WTC11 (cell line): ENCODE measurements around the gene MGST3. TPM values are rescaled to one million over a fixed set of nuclear protein-coding genes. Genes with fewer than 3 reads are reported as not detected.
A peak's percentile ranks its signal among the peaks of the same experiment; 100 is the strongest.

Experiments used
- ATAC-seq: fragments of 200-7000 bp; cut with Tn5 transposase; 2 replicates; pipeline ENCODE4 v1.10.0; 2021; ENCODE audit warnings: mild to moderate bottlenecking, moderate library complexity
- CTCF ChIA-PET: fragments of 300-600 bp; sonication (Branson Sonifier 250); formaldehyde crosslinking; loops from one replicate; lab custom pipeline; 2021; ENCODE audit warnings: antibody characterized with exemption; lab: Charles Lee
- POLR2A ChIA-PET: fragments of 350-600 bp; sonication (Branson Sonifier 250); formaldehyde crosslinking; loops from one replicate; lab custom pipeline; 2021; ENCODE audit warnings: antibody characterized with exemption; lab: Charles Lee
- DNase-seq: peaks from one replicate; pipeline ENCODE4 v3.0.0; 2021; ENCODE audit warnings: low spot score
- H3K27ac Mint-ChIP-seq: 2 replicates; pipeline ENCODE4 v1.8.0; 2021; ENCODE audit warnings: mixed read lengths
- H3K27me3 Mint-ChIP-seq: 2 replicates; pipeline ENCODE4 v1.8.0; 2021; ENCODE audit warnings: low read depth, mild to moderate bottlenecking, moderate library complexity, mixed read lengths
- H3K36me3 Mint-ChIP-seq: 2 replicates; pipeline ENCODE4 v1.8.0; 2021; ENCODE audit warnings: mixed read lengths
- H3K4me1 Mint-ChIP-seq: 2 replicates; pipeline ENCODE4 v1.8.0; 2022; ENCODE audit warnings: mixed read lengths
- H3K4me3 Mint-ChIP-seq: 2 replicates; pipeline ENCODE4 v1.8.0; 2021; ENCODE audit warnings: mild to moderate bottlenecking, moderate library complexity, mixed read lengths
- H3K9me3 Mint-ChIP-seq: 2 replicates; pipeline ENCODE4 v1.8.0; 2021; ENCODE audit warnings: mixed read lengths
- ELF4 ChIP-seq: sonication (generic); formaldehyde crosslinking; IDR thresholded peaks from 2 replicates; pipeline ENCODE4 v1.8.1; 2022; ENCODE audit warnings: low read depth, mild to moderate bottlenecking, moderate library complexity, missing genetic modification reagents
- EMX1 ChIP-seq: fragments of 250-450 bp; sonication (Bioruptor Pico); IDR thresholded peaks from 2 replicates; pipeline ENCODE4 v1.8.0; 2021; ENCODE audit warnings: mild to moderate bottlenecking
- ESRRA ChIP-seq: sonication (generic); formaldehyde crosslinking; IDR thresholded peaks from 2 replicates; pipeline ENCODE4 v1.8.1; 2022; ENCODE audit warnings: mild to moderate bottlenecking, missing genetic modification reagents, borderline replicate concordance
- ETV6 ChIP-seq: sonication (generic); formaldehyde crosslinking; IDR thresholded peaks from 2 replicates; pipeline ENCODE4 v1.8.1; 2022; ENCODE audit warnings: mild to moderate bottlenecking, missing genetic modification reagents
- FOXJ3 ChIP-seq: sonication (generic); formaldehyde crosslinking; IDR thresholded peaks from 2 replicates; pipeline ENCODE4 v1.9.0; 2021; ENCODE audit warnings: missing genetic modification reagents, mild to moderate bottlenecking, borderline replicate concordance
- FOXP1 ChIP-seq: sonication (generic); formaldehyde crosslinking; IDR thresholded peaks from 2 replicates; pipeline ENCODE4 v1.8.0; 2022; ENCODE audit warnings: missing genetic modification reagents, mild to moderate bottlenecking, moderate library complexity, borderline replicate concordance
- GRHL2 ChIP-seq: fragments of 250-450 bp; sonication (Bioruptor Pico); IDR thresholded peaks from 2 replicates; pipeline ENCODE4 v1.8.0; 2022; ENCODE audit warnings: mild to moderate bottlenecking, moderate library complexity; ENCODE audit not compliant: insufficient replicate concordance, severe bottlenecking
- MYBL2 ChIP-seq: sonication (generic); formaldehyde crosslinking; IDR thresholded peaks from 2 replicates; pipeline ENCODE4 v1.8.1; 2023; ENCODE audit warnings: mild to moderate bottlenecking, moderate library complexity, missing genetic modification reagents
- NFATC4 ChIP-seq: fragments of 250-450 bp; sonication (Bioruptor Pico); IDR thresholded peaks from 2 replicates; pipeline ENCODE4 v1.9.0; 2021; ENCODE audit warnings: mild to moderate bottlenecking
- PRRX2 ChIP-seq: fragments of 250-450 bp; sonication (Bioruptor Pico); IDR thresholded peaks from 2 replicates; pipeline ENCODE4 v1.8.0; 2021; ENCODE audit warnings: mild to moderate bottlenecking
- SMAD4 ChIP-seq: sonication (generic); formaldehyde crosslinking; IDR thresholded peaks from 2 replicates; pipeline ENCODE4 v1.8.0; 2022; ENCODE audit warnings: mild to moderate bottlenecking, missing genetic modification reagents
- SOX15 ChIP-seq: fragments of 250-450 bp; sonication (Bioruptor Pico); IDR thresholded peaks from 2 replicates; pipeline ENCODE4 v1.9.0; 2021; ENCODE audit warnings: mild to moderate bottlenecking
- ZBTB21 ChIP-seq: sonication (generic); formaldehyde crosslinking; IDR thresholded peaks from 2 replicates; pipeline ENCODE4 v1.8.1; 2023; ENCODE audit warnings: mild to moderate bottlenecking, missing genetic modification reagents, borderline replicate concordance
- ZNF138 ChIP-seq: sonication (generic); formaldehyde crosslinking; conservative IDR thresholded peaks from 2 replicates; pipeline ENCODE4 v1.8.1; 2022; ENCODE audit warnings: mild to moderate bottlenecking, moderate library complexity, missing genetic modification reagents
- ZNF423 ChIP-seq: fragments of 250-450 bp; sonication (Bioruptor Pico); IDR thresholded peaks from 2 replicates; pipeline ENCODE4 v2.1.2; 2022; ENCODE audit warnings: mild to moderate bottlenecking, moderate library complexity
- total RNA-seq: library from RNA; stranded (reverse); gene quantifications from 3 replicates; pipeline ENCODE4 v1.2.3, GENCODE V29; 2021
- TF ChIP-seq, protein P1 (sequence below): sonication (generic); formaldehyde crosslinking; IDR thresholded peaks from 2 replicates; pipeline ENCODE4 v1.8.1; 2023; ENCODE audit warnings: mild to moderate bottlenecking, missing genetic modification reagents
- TF ChIP-seq, protein P2 (sequence below): sonication (generic); formaldehyde crosslinking; IDR thresholded peaks from 2 replicates; pipeline ENCODE4 v1.8.1; 2022; ENCODE audit warnings: low read depth, missing genetic modification reagents, borderline replicate concordance
- TF ChIP-seq, protein P3 (sequence below): fragments of 250-450 bp; sonication (Bioruptor Pico); IDR thresholded peaks from 2 replicates; pipeline ENCODE4 v1.9.0; 2021; ENCODE audit warnings: mild to moderate bottlenecking
- TF ChIP-seq, protein P4 (sequence below): sonication (generic); formaldehyde crosslinking; IDR thresholded peaks from 2 replicates; pipeline ENCODE4 v1.8.1; 2023; ENCODE audit warnings: mild to moderate bottlenecking, missing genetic modification reagents
- TF ChIP-seq, protein P5 (sequence below): sonication (generic); formaldehyde crosslinking; IDR thresholded peaks from 2 replicates; pipeline ENCODE4 v1.8.0; 2022; ENCODE audit warnings: mild to moderate bottlenecking, missing genetic modification reagents
- TF ChIP-seq, protein P6 (sequence below): sonication (generic); formaldehyde crosslinking; conservative IDR thresholded peaks from 2 replicates; pipeline ENCODE4 v1.8.1; 2022; ENCODE audit warnings: mild to moderate bottlenecking, missing genetic modification reagents

The MGST3 gene
- total RNA-seq, 1 experiment from 2014 or later = 137 TPM

DNA sequence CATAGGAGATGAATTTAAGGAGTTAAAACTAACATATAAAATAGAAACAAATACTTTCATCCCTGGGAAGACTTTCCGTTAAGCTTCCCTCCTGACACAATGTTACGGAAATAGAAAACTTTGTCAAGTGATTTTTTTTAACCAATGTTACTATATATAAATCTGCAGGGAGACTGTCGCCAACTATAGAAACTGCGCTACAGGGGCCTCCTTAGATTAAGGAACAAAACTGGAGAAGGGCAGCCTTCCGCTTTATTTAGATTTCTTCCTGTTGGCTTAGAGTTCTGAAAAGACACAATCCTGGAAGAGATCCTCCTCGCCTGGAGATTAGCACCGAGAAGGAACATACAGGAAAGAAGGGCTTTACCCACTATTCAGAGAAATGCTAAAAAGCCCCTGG lies 1.5 kb downstream of the MGST3 start:
- ChIA-PET POLR2A (interaction anchor here (0.6 kb wide), 1 partner anchor 14 kb away, joined by 3 read pairs; no protein-coding TSS in a partner anchor), CTCF (interaction anchor here (1.2 kb wide), 1 partner anchor 30 kb away, joined by 5 read pairs; no protein-coding TSS in a partner anchor)
- Mint-ChIP-seq H3K27ac (no peak overlapping the region), H3K27me3 (no peaks in the 10 kb centered on the region; the same call in 1 of the 2 replicates), H3K4me3 (no peak overlapping the region), H3K4me1 (peaks cover 50% of the 10 kb centered on the region), H3K9me3 (no peaks in the 10 kb centered on the region), H3K36me3 (peaks cover 5% of the 10 kb centered on the region)
- DNase-seq (no peak), ATAC-seq (no peak)
- TF ChIP-seq, protein P1, sequence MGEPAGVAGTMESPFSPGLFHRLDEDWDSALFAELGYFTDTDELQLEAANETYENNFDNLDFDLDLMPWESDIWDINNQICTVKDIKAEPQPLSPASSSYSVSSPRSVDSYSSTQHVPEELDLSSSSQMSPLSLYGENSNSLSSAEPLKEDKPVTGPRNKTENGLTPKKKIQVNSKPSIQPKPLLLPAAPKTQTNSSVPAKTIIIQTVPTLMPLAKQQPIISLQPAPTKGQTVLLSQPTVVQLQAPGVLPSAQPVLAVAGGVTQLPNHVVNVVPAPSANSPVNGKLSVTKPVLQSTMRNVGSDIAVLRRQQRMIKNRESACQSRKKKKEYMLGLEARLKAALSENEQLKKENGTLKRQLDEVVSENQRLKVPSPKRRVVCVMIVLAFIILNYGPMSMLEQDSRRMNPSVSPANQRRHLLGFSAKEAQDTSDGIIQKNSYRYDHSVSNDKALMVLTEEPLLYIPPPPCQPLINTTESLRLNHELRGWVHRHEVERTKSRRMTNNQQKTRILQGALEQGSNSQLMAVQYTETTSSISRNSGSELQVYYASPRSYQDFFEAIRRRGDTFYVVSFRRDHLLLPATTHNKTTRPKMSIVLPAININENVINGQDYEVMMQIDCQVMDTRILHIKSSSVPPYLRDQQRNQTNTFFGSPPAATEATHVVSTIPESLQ (CRISPR knock-in tag) = no peak
- TF ChIP-seq PRRX2 (no peak), NFATC4 (CRISPR knock-in tag) (no peak), EMX1 (CRISPR knock-in tag) (no peak), ZNF138 (CRISPR knock-in tag) (no peak), GRHL2 (CRISPR knock-in tag) (no peak), ZNF423 (CRISPR knock-in tag) (no peak), FOXJ3 (CRISPR knock-in tag) (no peak), MYBL2 (CRISPR knock-in tag) (no peak), ZBTB21 (no peak), ELF4 (no peak), SOX15 (CRISPR knock-in tag) (no peak)
- TF ChIP-seq, protein P2, sequence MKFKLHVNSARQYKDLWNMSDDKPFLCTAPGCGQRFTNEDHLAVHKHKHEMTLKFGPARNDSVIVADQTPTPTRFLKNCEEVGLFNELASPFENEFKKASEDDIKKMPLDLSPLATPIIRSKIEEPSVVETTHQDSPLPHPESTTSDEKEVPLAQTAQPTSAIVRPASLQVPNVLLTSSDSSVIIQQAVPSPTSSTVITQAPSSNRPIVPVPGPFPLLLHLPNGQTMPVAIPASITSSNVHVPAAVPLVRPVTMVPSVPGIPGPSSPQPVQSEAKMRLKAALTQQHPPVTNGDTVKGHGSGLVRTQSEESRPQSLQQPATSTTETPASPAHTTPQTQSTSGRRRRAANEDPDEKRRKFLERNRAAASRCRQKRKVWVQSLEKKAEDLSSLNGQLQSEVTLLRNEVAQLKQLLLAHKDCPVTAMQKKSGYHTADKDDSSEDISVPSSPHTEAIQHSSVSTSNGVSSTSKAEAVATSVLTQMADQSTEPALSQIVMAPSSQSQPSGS (CRISPR knock-in tag) = no peak
- TF ChIP-seq, protein P3, sequence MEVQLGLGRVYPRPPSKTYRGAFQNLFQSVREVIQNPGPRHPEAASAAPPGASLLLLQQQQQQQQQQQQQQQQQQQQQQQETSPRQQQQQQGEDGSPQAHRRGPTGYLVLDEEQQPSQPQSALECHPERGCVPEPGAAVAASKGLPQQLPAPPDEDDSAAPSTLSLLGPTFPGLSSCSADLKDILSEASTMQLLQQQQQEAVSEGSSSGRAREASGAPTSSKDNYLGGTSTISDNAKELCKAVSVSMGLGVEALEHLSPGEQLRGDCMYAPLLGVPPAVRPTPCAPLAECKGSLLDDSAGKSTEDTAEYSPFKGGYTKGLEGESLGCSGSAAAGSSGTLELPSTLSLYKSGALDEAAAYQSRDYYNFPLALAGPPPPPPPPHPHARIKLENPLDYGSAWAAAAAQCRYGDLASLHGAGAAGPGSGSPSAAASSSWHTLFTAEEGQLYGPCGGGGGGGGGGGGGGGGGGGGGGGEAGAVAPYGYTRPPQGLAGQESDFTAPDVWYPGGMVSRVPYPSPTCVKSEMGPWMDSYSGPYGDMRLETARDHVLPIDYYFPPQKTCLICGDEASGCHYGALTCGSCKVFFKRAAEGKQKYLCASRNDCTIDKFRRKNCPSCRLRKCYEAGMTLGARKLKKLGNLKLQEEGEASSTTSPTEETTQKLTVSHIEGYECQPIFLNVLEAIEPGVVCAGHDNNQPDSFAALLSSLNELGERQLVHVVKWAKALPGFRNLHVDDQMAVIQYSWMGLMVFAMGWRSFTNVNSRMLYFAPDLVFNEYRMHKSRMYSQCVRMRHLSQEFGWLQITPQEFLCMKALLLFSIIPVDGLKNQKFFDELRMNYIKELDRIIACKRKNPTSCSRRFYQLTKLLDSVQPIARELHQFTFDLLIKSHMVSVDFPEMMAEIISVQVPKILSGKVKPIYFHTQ = no peak
- TF ChIP-seq, protein P4, sequence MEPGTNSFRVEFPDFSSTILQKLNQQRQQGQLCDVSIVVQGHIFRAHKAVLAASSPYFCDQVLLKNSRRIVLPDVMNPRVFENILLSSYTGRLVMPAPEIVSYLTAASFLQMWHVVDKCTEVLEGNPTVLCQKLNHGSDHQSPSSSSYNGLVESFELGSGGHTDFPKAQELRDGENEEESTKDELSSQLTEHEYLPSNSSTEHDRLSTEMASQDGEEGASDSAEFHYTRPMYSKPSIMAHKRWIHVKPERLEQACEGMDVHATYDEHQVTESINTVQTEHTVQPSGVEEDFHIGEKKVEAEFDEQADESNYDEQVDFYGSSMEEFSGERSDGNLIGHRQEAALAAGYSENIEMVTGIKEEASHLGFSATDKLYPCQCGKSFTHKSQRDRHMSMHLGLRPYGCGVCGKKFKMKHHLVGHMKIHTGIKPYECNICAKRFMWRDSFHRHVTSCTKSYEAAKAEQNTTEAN (CRISPR knock-in tag) = no peak

DNA sequence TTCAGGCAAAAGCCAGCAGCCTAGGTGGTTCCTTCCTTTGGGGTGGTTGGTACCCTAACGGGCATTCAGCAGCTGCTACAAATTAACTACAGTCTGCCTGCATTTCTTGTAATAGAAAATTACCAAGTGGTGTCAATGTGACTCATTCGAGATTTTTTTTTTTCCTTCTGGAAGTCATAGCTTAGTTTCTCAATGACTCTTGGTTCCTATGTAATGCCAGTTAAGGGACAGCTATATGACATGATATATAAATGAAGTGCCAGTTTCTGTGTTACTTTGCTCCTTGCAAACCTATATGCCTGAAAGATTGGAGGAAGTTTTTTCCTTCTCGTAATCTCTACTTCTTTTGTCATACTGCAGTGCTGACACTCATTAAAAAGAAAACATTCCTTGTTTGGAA lies 2.6 kb downstream of the MGST3 start:
- Mint-ChIP-seq H3K4me3 (0 out of 2 replicates have a peak overlapping the region, but pooled peaks have one; percentile 1), H3K36me3 (peaks cover 5% of the 10 kb centered on the region), H3K27ac (no peak overlapping the region), H3K27me3 (no peaks in the 10 kb centered on the region; the same call in 1 of the 2 replicates), H3K9me3 (no peaks in the 10 kb centered on the region), H3K4me1 (peaks cover 46% of the 10 kb centered on the region)
- ChIA-PET POLR2A (interaction anchor here (0.7 kb wide), 1 partner anchor 291 kb away, joined by 3 read pairs; no protein-coding TSS in a partner anchor), CTCF (interaction anchor here (1.0 kb wide), 1 partner anchor 65 kb away, joined by 3 read pairs; the partner anchor contains the start of gene ALDH9A1)
- ATAC-seq = no peak
- no peak for DNase-seq
- TF ChIP-seq GRHL2 (CRISPR knock-in tag) (no peak), EMX1 (CRISPR knock-in tag) (no peak), SMAD4 (CRISPR knock-in tag) (no peak), ETV6 (no peak), ZNF138 (CRISPR knock-in tag) (no peak), FOXP1 (CRISPR knock-in tag) (no peak), ESRRA (CRISPR knock-in tag) (no peak)
- TF ChIP-seq, protein P1 (CRISPR knock-in tag) = no peak
- TF ChIP-seq, protein P5, sequence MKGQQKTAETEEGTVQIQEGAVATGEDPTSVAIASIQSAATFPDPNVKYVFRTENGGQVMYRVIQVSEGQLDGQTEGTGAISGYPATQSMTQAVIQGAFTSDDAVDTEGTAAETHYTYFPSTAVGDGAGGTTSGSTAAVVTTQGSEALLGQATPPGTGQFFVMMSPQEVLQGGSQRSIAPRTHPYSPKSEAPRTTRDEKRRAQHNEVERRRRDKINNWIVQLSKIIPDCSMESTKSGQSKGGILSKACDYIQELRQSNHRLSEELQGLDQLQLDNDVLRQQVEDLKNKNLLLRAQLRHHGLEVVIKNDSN = no peak
- TF ChIP-seq, protein P6, sequence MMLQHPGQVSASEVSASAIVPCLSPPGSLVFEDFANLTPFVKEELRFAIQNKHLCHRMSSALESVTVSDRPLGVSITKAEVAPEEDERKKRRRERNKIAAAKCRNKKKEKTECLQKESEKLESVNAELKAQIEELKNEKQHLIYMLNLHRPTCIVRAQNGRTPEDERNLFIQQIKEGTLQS = no peak
